HepG2 (cell line): ENCODE measurements around the gene MB21D2. TPM values are rescaled to one million over a fixed set of nuclear protein-coding genes. Genes with fewer than 3 reads are reported as not detected.

Experiments
- FOXA1 ChIP-seq, 2 experiments: fragments of 450-650 bp in 1 of 2; sonication (generic) in 1 of 2; formaldehyde crosslinking in 1 of 2; IDR thresholded peaks; 2 replicates each; pipeline versions ENCODE4 v1.4.0 to v1.6.1; 2016 to 2020; ENCODE audit warnings: missing genetic modification reagents in 1 of 2
- FOXJ3 ChIP-seq: sonication (generic); formaldehyde crosslinking; IDR thresholded peaks from 2 replicates; pipeline ENCODE4 v1.4.0; 2020; ENCODE audit warnings: missing genetic modification reagents, mild to moderate bottlenecking, borderline replicate concordance
- GTF3A ChIP-seq: sonication (generic); formaldehyde crosslinking; conservative IDR thresholded peaks from 2 replicates; pipeline ENCODE4 v1.4.0; 2020; ENCODE audit warnings: mild to moderate bottlenecking, missing genetic modification reagents
- HNRNPK ChIP-seq: fragments of 200-400 bp; formaldehyde crosslinking; IDR thresholded peaks from 2 replicates; pipeline ENCODE4 v1.6.1; 2018; ENCODE audit warnings: low read length, low read depth, moderate library complexity, mild to moderate bottlenecking; ENCODE audit not compliant: poor library complexity, severe bottlenecking
- ISL2 ChIP-seq: sonication (generic); formaldehyde crosslinking; IDR thresholded peaks from 2 replicates; pipeline ENCODE4 v1.5.0; 2020; ENCODE audit warnings: missing genetic modification reagents
- KDM1A ChIP-seq: IDR thresholded peaks from 2 replicates; pipeline ENCODE4 v1.6.1; 2016; ENCODE audit warnings: missing compliant biosample characterization
- LCORL ChIP-seq, 2 experiments: fragments of 450-650 bp in 1 of 2; sonication (generic) in 1 of 2; formaldehyde crosslinking in 1 of 2; IDR thresholded peaks; 2 replicates each; pipeline versions ENCODE4 v1.5.0 to v1.6.1; 2017 to 2020; ENCODE audit warnings: antibody characterized with exemption in 1 of 2, missing genetic modification reagents in 1 of 2
- MEIS1 ChIP-seq: sonication (generic); formaldehyde crosslinking; IDR thresholded peaks from 2 replicates; pipeline ENCODE4 v1.9.0; 2021; ENCODE audit warnings: mild to moderate bottlenecking, missing genetic modification reagents, moderate library complexity, borderline replicate concordance
- NKX3-1 ChIP-seq: sonication (generic); formaldehyde crosslinking; IDR thresholded peaks from 2 replicates; pipeline ENCODE4 v1.5.0; 2020; ENCODE audit warnings: missing genetic modification reagents
- TARDBP ChIP-seq: sonication (generic); formaldehyde crosslinking; IDR thresholded peaks from 2 replicates; pipeline ENCODE4 v1.8.0; 2022; ENCODE audit warnings: mild to moderate bottlenecking, missing genetic modification reagents
- TFDP2 ChIP-seq: sonication (generic); formaldehyde crosslinking; IDR thresholded peaks from 2 replicates; pipeline ENCODE4 v1.4.0; 2020; ENCODE audit warnings: missing genetic modification reagents
- USF2 ChIP-seq, 2 experiments: sonication (generic) in 1 of 2; formaldehyde crosslinking in 1 of 2; IDR thresholded peaks; 2 replicates each; pipeline versions ENCODE4 v1.5.1 to v1.6.1; 2011 to 2020; ENCODE audit warnings: borderline replicate concordance in 1 of 2, low read depth in 1 of 2, low read length in 1 of 2, mild to moderate bottlenecking in 1 of 2, missing genetic modification reagents in 1 of 2, moderate library complexity in 1 of 2
- ZBTB21 ChIP-seq: sonication (generic); formaldehyde crosslinking; IDR thresholded peaks from 2 replicates; pipeline ENCODE4 v1.4.0; 2020; ENCODE audit warnings: missing genetic modification reagents
- ZNF180 ChIP-seq: sonication (generic); formaldehyde crosslinking; IDR thresholded peaks from 2 replicates; pipeline ENCODE4 v1.4.0; 2020; ENCODE audit warnings: low read depth, missing genetic modification reagents, borderline replicate concordance
- ZNF383 ChIP-seq: sonication (generic); formaldehyde crosslinking; IDR thresholded peaks from 2 replicates; pipeline ENCODE4 v1.4.0; 2020; ENCODE audit warnings: missing genetic modification reagents, mild to moderate bottlenecking, borderline replicate concordance
- ZNF678 ChIP-seq: sonication (generic); formaldehyde crosslinking; IDR thresholded peaks from 2 replicates; pipeline ENCODE4 v1.4.0; 2020; ENCODE audit warnings: mild to moderate bottlenecking, missing genetic modification reagents
- ZNF782 ChIP-seq: sonication (generic); formaldehyde crosslinking; IDR thresholded peaks from 2 replicates; pipeline ENCODE4 v1.4.0; 2020; ENCODE audit warnings: missing genetic modification reagents, mild to moderate bottlenecking, borderline replicate concordance
- polyA plus RNA-seq, 8 experiments: library from polyadenylated mRNA; depleted of rRNA in 3 of 8; stranded (reverse) in 7 of 8; unstranded in 1 of 8; fragments of >200 nt; fragmentation: Illumina TruSeq in 4 of 8; extraction: Trizol in 4 of 8; gene quantifications; 2 replicates each; pipeline versions ENCODE4 v1.2.1 to v1.2.3, GENCODE V29; 2011 to 2016; ENCODE audit warnings: low read depth in 4 of 8, missing spikeins in 1 of 8, mixed read lengths in 1 of 8; ENCODE audit not compliant: insufficient read depth in 1 of 8
- total RNA-seq, 5 experiments: library from RNA; depleted of rRNA; stranded (reverse); fragments of >200 nt; fragmentation: Illumina TruSeq; extraction: Trizol; gene quantifications; 2 replicates each; pipeline ENCODE4 v1.2.3, GENCODE V29; 2016; ENCODE audit warnings: low read depth in 1 of 5
- TF ChIP-seq, protein P1 (sequence below): sonication (generic); formaldehyde crosslinking; IDR thresholded peaks from 2 replicates; pipeline ENCODE4 v1.4.0; 2020; ENCODE audit warnings: mild to moderate bottlenecking, missing genetic modification reagents
- TF ChIP-seq, protein P2 (sequence below): sonication (generic); formaldehyde crosslinking; IDR thresholded peaks from 2 replicates; pipeline ENCODE4 v1.4.0; 2020; ENCODE audit warnings: missing genetic modification reagents, borderline replicate concordance

MB21D2 gene
- total and polyA plus RNA-seq, 2 of the 13 experiments (the other 11 are each of a cell fraction or from before 2014, with no cell fraction given), result 0.90 to 1.6 TPM

DNA sequence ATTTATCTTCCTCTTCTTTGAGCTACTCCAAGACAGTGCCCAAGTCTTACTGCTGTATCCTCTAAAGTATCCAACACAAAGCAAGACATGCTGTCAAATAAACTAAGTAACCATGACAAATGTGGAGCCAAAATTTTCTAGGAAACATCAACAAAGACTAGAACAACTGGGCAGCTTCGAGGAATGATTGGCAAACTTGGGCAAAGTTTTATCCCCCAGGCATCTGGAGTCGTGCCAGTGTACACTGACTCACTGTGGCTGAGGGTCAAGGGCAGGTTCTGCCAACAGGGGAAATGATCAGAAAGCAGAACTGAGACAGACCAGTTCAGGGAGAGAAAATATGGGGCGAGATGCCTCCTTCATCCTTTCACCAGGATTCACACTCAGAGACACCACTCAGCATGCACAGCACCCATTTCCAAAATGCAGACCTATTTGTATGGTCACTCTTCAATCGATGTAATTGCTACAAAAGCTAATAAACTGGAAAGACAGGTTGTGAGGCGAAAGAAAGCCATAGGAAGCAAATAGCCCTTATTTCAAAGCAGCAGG, 65.8 kb downstream of the MB21D2 start (continued):
- no peak for TF ChIP-seq USF2 (IDR thresholded peaks at IDR 0.05; ENCODE audit: low read depth, low read length)
- TF ChIP-seq USF2 (CRISPR knock-in tag; IDR thresholded peaks at IDR 0.05; ENCODE audit: borderline replicate concordance), result no peak
- no peak; the same call in 1 of the 2 replicates for TF ChIP-seq TARDBP (CRISPR knock-in tag)
- TF ChIP-seq ZNF180 (CRISPR knock-in tag), result no peak
- TF ChIP-seq GTF3A (CRISPR knock-in tag), result no peak
- TF ChIP-seq FOXJ3 (CRISPR knock-in tag), result peak; percentile 71; the same call in 1 of the 2 replicates
- TF ChIP-seq, protein P1, sequence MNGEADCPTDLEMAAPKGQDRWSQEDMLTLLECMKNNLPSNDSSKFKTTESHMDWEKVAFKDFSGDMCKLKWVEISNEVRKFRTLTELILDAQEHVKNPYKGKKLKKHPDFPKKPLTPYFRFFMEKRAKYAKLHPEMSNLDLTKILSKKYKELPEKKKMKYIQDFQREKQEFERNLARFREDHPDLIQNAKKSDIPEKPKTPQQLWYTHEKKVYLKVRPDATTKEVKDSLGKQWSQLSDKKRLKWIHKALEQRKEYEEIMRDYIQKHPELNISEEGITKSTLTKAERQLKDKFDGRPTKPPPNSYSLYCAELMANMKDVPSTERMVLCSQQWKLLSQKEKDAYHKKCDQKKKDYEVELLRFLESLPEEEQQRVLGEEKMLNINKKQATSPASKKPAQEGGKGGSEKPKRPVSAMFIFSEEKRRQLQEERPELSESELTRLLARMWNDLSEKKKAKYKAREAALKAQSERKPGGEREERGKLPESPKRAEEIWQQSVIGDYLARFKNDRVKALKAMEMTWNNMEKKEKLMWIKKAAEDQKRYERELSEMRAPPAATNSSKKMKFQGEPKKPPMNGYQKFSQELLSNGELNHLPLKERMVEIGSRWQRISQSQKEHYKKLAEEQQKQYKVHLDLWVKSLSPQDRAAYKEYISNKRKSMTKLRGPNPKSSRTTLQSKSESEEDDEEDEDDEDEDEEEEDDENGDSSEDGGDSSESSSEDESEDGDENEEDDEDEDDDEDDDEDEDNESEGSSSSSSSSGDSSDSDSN, result no peak
- TF ChIP-seq HNRNPK, result no peak
- no peak for TF ChIP-seq ZNF782
- TF ChIP-seq ZNF678, result no peak
- TF ChIP-seq KDM1A, result no peak
- no peak for TF ChIP-seq ZNF383 (CRISPR knock-in tag)
- no peak for TF ChIP-seq LCORL (IDR thresholded peaks at IDR 0.05)
- no peak for TF ChIP-seq LCORL (CRISPR knock-in tag; IDR thresholded peaks at IDR 0.05)
- no peak for TF ChIP-seq TFDP2
- no peak for TF ChIP-seq NKX3-1 (CRISPR knock-in tag)
- no peak for TF ChIP-seq ZBTB21 (CRISPR knock-in tag)
- peak; percentile 69; the same call in 1 of the 2 replicates for TF ChIP-seq MEIS1
- TF ChIP-seq, protein P2, sequence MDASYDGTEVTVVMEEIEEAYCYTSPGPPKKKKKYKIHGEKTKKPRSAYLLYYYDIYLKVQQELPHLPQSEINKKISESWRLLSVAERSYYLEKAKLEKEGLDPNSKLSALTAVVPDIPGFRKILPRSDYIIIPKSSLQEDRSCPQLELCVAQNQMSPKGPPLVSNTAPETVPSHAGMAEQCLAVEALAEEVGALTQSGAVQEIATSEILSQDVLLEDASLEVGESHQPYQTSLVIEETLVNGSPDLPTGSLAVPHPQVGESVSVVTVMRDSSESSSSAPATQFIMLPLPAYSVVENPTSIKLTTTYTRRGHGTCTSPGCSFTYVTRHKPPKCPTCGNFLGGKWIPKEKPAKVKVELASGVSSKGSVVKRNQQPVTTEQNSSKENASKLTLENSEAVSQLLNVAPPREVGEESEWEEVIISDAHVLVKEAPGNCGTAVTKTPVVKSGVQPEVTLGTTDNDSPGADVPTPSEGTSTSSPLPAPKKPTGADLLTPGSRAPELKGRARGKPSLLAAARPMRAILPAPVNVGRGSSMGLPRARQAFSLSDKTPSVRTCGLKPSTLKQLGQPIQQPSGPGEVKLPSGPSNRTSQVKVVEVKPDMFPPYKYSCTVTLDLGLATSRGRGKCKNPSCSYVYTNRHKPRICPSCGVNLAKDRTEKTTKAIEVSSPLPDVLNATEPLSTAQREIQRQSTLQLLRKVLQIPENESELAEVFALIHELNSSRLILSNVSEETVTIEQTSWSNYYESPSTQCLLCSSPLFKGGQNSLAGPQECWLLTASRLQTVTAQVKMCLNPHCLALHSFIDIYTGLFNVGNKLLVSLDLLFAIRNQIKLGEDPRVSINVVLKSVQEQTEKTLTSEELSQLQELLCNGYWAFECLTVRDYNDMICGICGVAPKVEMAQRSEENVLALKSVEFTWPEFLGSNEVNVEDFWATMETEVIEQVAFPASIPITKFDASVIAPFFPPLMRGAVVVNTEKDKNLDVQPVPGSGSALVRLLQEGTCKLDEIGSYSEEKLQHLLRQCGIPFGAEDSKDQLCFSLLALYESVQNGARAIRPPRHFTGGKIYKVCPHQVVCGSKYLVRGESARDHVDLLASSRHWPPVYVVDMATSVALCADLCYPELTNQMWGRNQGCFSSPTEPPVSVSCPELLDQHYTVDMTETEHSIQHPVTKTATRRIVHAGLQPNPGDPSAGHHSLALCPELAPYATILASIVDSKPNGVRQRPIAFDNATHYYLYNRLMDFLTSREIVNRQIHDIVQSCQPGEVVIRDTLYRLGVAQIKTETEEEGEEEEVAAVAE (CRISPR knock-in tag), result no peak
- TF ChIP-seq ISL2, result peak; percentile 65
- peak; percentile 65 for TF ChIP-seq FOXA1 (IDR thresholded peaks at IDR 0.05)
- peak; percentile 94 for TF ChIP-seq FOXA1 (CRISPR knock-in tag; IDR thresholded peaks at IDR 0.05)
